ENCODE measurements around the gene REV3L. TPM values are rescaled to one million over a fixed set of nuclear protein-coding genes. Genes with fewer than 3 reads are reported as not detected.

REV3L gene
- total RNA-seq, 4 donors from 2014 or later: 40.7 to 84.1 (median 52.6) TPM

DNA sequence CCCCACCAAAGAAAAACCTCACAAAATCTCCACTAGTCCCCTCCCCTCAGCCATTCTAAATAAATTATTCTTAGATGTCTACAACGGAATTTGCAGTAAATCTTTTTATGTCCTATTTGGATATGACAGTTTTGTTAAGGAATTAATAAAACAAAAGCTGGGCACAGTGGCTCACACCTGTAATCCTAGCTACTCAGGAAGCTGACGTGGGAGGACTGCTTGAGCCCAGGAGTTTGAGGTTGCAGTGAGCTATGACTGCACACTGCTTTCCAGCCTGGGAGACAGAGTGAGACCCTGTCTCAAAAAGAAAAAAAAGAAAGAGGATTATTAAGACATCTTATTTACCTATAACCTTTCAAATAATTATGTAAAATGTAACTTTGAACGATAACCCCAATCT, 230.3 kb downstream of the REV3L start:
- TF ChIP-seq EP300 (IDR thresholded peaks at IDR 0.05): no peak
- no peak for TF ChIP-seq POLR2AphosphoS5 (IDR thresholded peaks at IDR 0.05)
- Histone ChIP-seq H3K27me3 (peaks cover 17% of the 10 kb centered on the region), H3K9me3 (no peaks in the 10 kb centered on the region), H3K36me3 (no peaks in the 10 kb centered on the region), H3K4me1 (no peaks in the 10 kb centered on the region), H3K4me3 (no peak overlapping the region), H3K27ac (no peak overlapping the region)
- 62 to 87% methylated on average over 2 to 3 of the region's 3 CpGs for WGBS, 2 donors (ENCODE audit: low coverage in 1 of 2)
- ATAC-seq: no peak

DNA sequence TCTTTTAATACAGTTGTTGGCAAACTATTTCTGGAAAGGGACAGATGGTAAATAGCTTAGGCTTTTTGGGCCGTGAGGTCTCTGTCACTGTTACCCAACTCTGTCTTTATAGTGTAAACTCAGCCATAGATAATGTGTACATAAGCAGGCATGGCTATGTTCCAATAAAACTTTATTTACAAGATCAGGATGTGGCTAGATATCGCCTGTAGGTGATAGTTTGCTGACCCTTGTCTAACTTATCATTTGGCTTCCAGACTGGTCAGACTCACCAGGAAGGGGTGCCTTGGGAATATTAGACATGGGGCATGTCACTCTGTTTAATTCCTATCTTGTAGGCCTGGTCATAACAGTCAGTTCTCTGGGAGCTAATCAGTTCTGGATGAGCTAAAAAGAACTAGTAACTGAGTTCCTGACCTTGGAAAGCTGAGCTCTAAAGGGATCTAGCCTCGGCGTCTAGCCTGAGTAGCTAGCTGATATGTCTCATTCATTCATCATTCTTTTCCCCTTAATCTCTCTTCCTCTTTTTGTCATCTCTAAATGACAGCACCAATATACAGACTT, 232.1 kb downstream of the REV3L start:
- no peaks in the 10 kb centered on the region for H3K36me3 ChIP-seq
- peaks cover 17% of the 10 kb centered on the region for H3K27me3 ChIP-seq
- H3K9me3 ChIP-seq: no peaks in the 10 kb centered on the region
- WGBS, 2 donors (ENCODE audit: low coverage in 1 of 2): 54 to 68% methylated on average over 3 to 4 of the region's 4 CpGs
- H3K4me1 ChIP-seq: no peaks in the 10 kb centered on the region
- TF ChIP-seq, protein P1, sequence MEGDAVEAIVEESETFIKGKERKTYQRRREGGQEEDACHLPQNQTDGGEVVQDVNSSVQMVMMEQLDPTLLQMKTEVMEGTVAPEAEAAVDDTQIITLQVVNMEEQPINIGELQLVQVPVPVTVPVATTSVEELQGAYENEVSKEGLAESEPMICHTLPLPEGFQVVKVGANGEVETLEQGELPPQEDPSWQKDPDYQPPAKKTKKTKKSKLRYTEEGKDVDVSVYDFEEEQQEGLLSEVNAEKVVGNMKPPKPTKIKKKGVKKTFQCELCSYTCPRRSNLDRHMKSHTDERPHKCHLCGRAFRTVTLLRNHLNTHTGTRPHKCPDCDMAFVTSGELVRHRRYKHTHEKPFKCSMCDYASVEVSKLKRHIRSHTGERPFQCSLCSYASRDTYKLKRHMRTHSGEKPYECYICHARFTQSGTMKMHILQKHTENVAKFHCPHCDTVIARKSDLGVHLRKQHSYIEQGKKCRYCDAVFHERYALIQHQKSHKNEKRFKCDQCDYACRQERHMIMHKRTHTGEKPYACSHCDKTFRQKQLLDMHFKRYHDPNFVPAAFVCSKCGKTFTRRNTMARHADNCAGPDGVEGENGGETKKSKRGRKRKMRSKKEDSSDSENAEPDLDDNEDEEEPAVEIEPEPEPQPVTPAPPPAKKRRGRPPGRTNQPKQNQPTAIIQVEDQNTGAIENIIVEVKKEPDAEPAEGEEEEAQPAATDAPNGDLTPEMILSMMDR (IDR thresholded peaks at IDR 0.05): no peak
- TF ChIP-seq EP300 (IDR thresholded peaks at IDR 0.05): no peak
- ATAC-seq: no peak
- H3K27ac ChIP-seq: no peak overlapping the region
- H3K4me3 ChIP-seq: no peak overlapping the region

Other genes starting within 250 kb of the REV3L start
- 10 to 100 TPM; 18.4 to 33.4 (median 27.5) TPM for gene TRAF3IP2, start 122.7 kb upstream of the REV3L start, total RNA-seq